OCI-LY1 (cell line): ENCODE data around the gene RASGEF1B.

Source experiments
- EZH2 ChIP-seq: fragments of 200-600 bp; sonication (generic), shearing (Covaris generic); IDR thresholded peaks from 2 replicates; pipeline ENCODE4 v1.8.0; 2017; ENCODE audit warnings: borderline replicate concordance, mixed run types, mild to moderate bottlenecking, antibody characterized with exemption, low read length, moderate library complexity, mixed read lengths
- TF ChIP-seq, protein P1 (sequence below): fragments of 200-600 bp; sonication (generic), shearing (Covaris generic); IDR thresholded peaks from 2 replicates; pipeline ENCODE4 v1.5.1; 2017; ENCODE audit warnings: mild to moderate bottlenecking, antibody characterized with exemption, low read length, moderate library complexity, mixed read lengths

DNA sequence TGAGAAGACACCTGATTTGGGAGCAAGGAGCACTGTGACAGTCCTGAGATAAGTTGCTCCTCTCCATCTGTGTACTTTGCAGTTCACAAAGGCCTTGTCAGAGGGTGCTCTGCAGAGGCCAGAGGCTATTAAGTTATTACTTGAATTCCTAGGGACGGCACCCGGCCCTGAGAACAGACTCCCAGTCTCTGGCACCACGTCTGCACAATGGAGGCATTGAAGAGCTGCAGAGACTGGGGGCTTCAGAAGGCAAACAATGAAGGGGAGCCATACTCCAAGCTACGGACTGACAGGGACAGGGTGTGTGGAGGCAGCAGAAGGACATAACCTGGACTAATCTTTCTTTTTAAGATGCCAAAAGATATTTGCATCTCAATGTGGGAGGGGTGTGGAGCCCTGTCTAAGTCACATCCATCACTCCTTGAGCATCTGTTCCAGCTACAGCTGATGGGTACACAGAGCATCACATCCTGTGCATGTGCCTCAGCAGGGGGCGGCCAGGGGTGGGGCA is 11.5 kb downstream of the RASGEF1B start:
- no peak for TF ChIP-seq EZH2
- TF ChIP-seq, protein P1, sequence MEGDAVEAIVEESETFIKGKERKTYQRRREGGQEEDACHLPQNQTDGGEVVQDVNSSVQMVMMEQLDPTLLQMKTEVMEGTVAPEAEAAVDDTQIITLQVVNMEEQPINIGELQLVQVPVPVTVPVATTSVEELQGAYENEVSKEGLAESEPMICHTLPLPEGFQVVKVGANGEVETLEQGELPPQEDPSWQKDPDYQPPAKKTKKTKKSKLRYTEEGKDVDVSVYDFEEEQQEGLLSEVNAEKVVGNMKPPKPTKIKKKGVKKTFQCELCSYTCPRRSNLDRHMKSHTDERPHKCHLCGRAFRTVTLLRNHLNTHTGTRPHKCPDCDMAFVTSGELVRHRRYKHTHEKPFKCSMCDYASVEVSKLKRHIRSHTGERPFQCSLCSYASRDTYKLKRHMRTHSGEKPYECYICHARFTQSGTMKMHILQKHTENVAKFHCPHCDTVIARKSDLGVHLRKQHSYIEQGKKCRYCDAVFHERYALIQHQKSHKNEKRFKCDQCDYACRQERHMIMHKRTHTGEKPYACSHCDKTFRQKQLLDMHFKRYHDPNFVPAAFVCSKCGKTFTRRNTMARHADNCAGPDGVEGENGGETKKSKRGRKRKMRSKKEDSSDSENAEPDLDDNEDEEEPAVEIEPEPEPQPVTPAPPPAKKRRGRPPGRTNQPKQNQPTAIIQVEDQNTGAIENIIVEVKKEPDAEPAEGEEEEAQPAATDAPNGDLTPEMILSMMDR, result no peak
